Esophagus muscularis mucosa (tissue), 4 donors: ENCODE data around the gene NKTR. TPM values are rescaled to one million over a fixed set of nuclear protein-coding genes. Genes with fewer than 3 reads are reported as not detected.

ENCODE experiments used
- DNase-seq: peaks from one replicate; pipeline ENCODE4 v3.0.0-alpha.2; 2017; ENCODE audit errors: extremely low spot score
- H3K27ac ChIP-seq, 4 donors: fragments of 200-600 bp; sonication (generic); replicated peaks in 1 of 4; 1 replicate in 3 of 4; 2 replicates in 1 of 4; pipeline ENCODE4 v1.5.1; 2016 to 2019; ENCODE audit warnings: mild to moderate bottlenecking in 1 of 4
- H3K27me3 ChIP-seq, 4 donors: fragments of 200-600 bp; sonication (generic); one replicate each; pipeline versions ENCODE4 v1.5.1 to v1.6.0; 2016 to 2019
- H3K36me3 ChIP-seq, 4 donors: fragments of 200-600 bp; sonication (generic); one replicate each; pipeline ENCODE4 v1.5.1; 2016 to 2019
- H3K4me1 ChIP-seq, 4 donors: fragments of 200-600 bp; sonication (generic); one replicate each; pipeline ENCODE4 v1.5.1; 2016 to 2019
- H3K4me3 ChIP-seq, 4 donors: fragments of 200-600 bp; sonication (generic); 1 replicate in 2 of 4; 2 replicates in 2 of 4; pipeline ENCODE4 v1.5.1; 2016 to 2019; ENCODE audit warnings: mild to moderate bottlenecking in 4 of 4, moderate library complexity in 1 of 4
- H3K9me3 ChIP-seq, 4 donors: fragments of 200-600 bp; sonication (generic); 1 replicate in 3 of 4; 2 replicates in 1 of 4; pipeline ENCODE4 v1.5.1; 2016 to 2019
- CTCF ChIP-seq, 3 experiments: fragments of 200-600 bp in 2 of 3; fragments of 450-650 bp in 1 of 3; sonication (generic) in 2 of 3; IDR thresholded peaks; one replicate each; pipeline ENCODE4 v1.5.1; 2017 to 2019; ENCODE audit warnings: antibody characterized with exemption in 3 of 3, mild to moderate bottlenecking in 2 of 3, moderate library complexity in 1 of 3
- EP300 ChIP-seq: sonication (generic); formaldehyde crosslinking; IDR thresholded peaks from one replicate; pipeline ENCODE4 v1.6.1; 2017; ENCODE audit warnings: antibody characterized with exemption
- POLR2A ChIP-seq: fragments of 450-650 bp; IDR thresholded peaks from one replicate; pipeline ENCODE4 v1.6.1; 2017; ENCODE audit warnings: antibody characterized with exemption, moderate library complexity, mild to moderate bottlenecking, low read depth
- POLR2AphosphoS5 ChIP-seq, 2 donors: sonication (generic); formaldehyde crosslinking; IDR thresholded peaks; one replicate each; pipeline ENCODE4 v1.6.1; 2017; ENCODE audit warnings: antibody characterized with exemption in 2 of 2
- WGBS: methylation state at CpG from one replicate; pipeline ENCODE4 v1.1.5; 2018; 5-methylcytosine and 5-hydroxymethylcytosine counted together
- intact Hi-C: fragments of 100-400 bp; cut with DNase I; formaldehyde crosslinking; loops from one replicate; pipeline ENCODE4 v1.15.1; 2023
- total RNA-seq, 4 donors: library from RNA; depleted of rRNA; stranded (reverse); fragments of >200 nt; gene quantifications; one replicate each; pipeline versions ENCODE4 v1.1.0 to v1.2.1, GENCODE V29; 2016

NKTR gene
- total RNA-seq, 4 donors from 2014 or later, result 24.7 to 73.1 (median 36.0) TPM

DNA sequence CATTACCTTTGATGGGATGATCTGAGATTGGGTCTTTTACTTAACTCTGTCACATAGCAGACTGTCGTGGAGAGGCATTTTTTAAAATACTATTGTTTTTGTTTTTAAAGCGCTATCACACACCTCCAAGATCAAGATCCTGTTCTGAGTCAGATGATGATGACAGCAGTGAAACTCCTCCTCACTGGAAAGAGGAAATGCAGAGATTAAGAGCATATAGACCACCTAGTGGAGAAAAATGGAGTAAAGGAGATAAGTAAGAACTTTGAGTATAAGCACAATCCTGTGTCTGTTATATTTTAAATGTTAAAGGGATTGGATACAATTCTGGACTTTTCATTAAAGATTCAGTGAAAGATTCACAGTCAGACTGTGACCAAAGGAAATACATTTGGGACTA is 34.6 kb downstream of the NKTR start:
- Histone ChIP-seq H3K27ac (no peak overlapping the region), H3K36me3 (peaks cover 85 to 99% (median 98%) of the 10 kb centered on the region in 4 donors), H3K4me3 (no peak overlapping the region), H3K27me3 (no peaks in the 10 kb centered on the region), H3K9me3 (no peaks in the 10 kb centered on the region), H3K4me1 (peaks cover 0 to 14% (median 7%) of the 10 kb centered on the region in 4 donors)
- TF ChIP-seq CTCF (IDR thresholded peaks at IDR 0.05), result no peak
- TF ChIP-seq POLR2AphosphoS5 (IDR thresholded peaks at IDR 0.05), result no peak
- TF ChIP-seq EP300, result no peak
- TF ChIP-seq POLR2A, result no peak
- intact Hi-C loops, result no loop called here
- WGBS, result 89% methylated on average over 2 of the region's 2 CpGs
- no peak for DNase-seq

DNA sequence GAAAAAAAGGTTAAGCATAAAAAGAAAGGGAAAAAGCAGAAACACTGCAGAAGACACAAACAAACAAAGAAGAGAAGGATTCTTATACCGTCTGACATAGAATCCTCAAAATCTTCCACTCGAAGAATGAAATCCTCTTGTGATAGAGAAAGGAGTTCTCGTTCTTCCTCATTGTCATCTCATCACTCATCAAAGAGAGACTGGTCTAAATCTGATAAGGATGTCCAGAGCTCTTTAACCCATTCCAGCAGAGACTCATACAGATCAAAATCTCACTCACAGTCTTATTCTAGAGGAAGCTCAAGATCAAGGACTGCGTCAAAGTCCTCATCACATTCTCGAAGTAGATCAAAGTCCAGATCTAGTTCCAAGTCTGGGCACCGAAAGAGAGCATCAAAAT is 36.5 kb downstream of the NKTR start:
- TF ChIP-seq POLR2AphosphoS5 (IDR thresholded peaks at IDR 0.05), result no peak
- no peak for TF ChIP-seq POLR2A
- no peak for TF ChIP-seq EP300
- TF ChIP-seq CTCF (IDR thresholded peaks at IDR 0.05), result no peak
- H3K36me3 ChIP-seq, result peaks cover 77 to 100% (median 95%) of the 10 kb centered on the region in 4 donors
- DNase-seq, result no peak
- peaks cover 0 to 14% (median 2%) of the 10 kb centered on the region in 4 donors for H3K4me1 ChIP-seq
- WGBS, result 85% methylated on average over 6 of the region's 6 CpGs
- H3K4me3 ChIP-seq, result no peak overlapping the region
- H3K27ac ChIP-seq, result no peak overlapping the region
- intact Hi-C loops, result no loop called here
- no peaks in the 10 kb centered on the region for H3K27me3 ChIP-seq
- no peaks in the 10 kb centered on the region for H3K9me3 ChIP-seq

- peak overlapping the region in 2 of 4 donors; percentile 10 to 11 for H3K27ac ChIP-seq
- no peaks in the 10 kb centered on the region for H3K27me3 ChIP-seq
- TF ChIP-seq CTCF (IDR thresholded peaks at IDR 0.05), result no peak
- TF ChIP-seq POLR2A, result no peak
- TF ChIP-seq POLR2AphosphoS5 (IDR thresholded peaks at IDR 0.05), result no peak
- TF ChIP-seq EP300, result no peak
- 73% methylated on average over 6 of the region's 6 CpGs for WGBS
- peaks cover 76 to 100% (median 94%) of the 10 kb centered on the region in 4 donors for H3K36me3 ChIP-seq
- peaks cover 0 to 14% (median 0%) of the 10 kb centered on the region in 4 donors for H3K4me1 ChIP-seq
- H3K9me3 ChIP-seq, result no peaks in the 10 kb centered on the region
- no peak overlapping the region for H3K4me3 ChIP-seq
- intact Hi-C loops, result no loop called here
- no peak for DNase-seq
Observed at GRCh38 chr3:42638339-42638842, 37.9 kb downstream of the NKTR start.

DNA sequence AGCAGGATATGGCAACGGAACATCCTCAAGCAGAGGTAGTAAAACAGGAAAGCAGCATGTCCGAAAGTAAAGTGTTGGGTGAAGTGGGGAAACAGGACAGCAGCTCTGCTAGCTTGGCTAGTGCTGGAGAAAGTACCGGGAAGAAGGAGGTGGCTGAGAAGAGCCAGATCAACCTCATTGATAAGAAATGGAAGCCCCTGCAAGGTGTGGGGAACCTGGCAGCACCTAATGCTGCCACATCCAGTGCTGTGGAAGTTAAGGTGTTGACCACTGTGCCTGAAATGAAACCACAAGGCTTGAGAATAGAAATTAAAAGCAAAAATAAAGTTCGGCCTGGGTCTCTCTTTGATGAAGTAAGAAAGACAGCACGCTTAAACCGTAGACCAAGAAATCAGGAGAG is 38.7 kb downstream of the NKTR start:
- TF ChIP-seq EP300, result no peak
- TF ChIP-seq POLR2A, result no peak
- no peak for TF ChIP-seq CTCF (IDR thresholded peaks at IDR 0.05)
- no peak for TF ChIP-seq POLR2AphosphoS5 (IDR thresholded peaks at IDR 0.05)
- Histone ChIP-seq H3K36me3 (peaks cover 75 to 100% (median 94%) of the 10 kb centered on the region in 4 donors), H3K4me3 (no peak overlapping the region), H3K27ac (peak overlapping the region in 1 of 4 donors; percentile 36), H3K27me3 (no peaks in the 10 kb centered on the region), H3K4me1 (peaks cover 0 to 14% (median 0%) of the 10 kb centered on the region in 4 donors), H3K9me3 (no peaks in the 10 kb centered on the region)
- intact Hi-C loops, result no loop called here
- DNase-seq, result no peak
- WGBS, result 87% methylated on average over 6 of the region's 6 CpGs

GRCh38 chr3:42640129-42640528 is 39.6 kb downstream of the NKTR start:
- intact Hi-C loops, result no loop called here
- TF ChIP-seq POLR2A (no peak), POLR2AphosphoS5 (IDR thresholded peaks at IDR 0.05) (no peak), CTCF (IDR thresholded peaks at IDR 0.05) (no peak), EP300 (no peak)

More at GRCh38 chr3:42640129-42640528, 39.6 kb downstream of the NKTR start:
- Histone ChIP-seq H3K36me3 (peaks cover 72 to 100% (median 94%) of the 10 kb centered on the region in 4 donors), H3K9me3 (no peaks in the 10 kb centered on the region), H3K27me3 (no peaks in the 10 kb centered on the region), H3K27ac (no peak overlapping the region), H3K4me1 (peaks cover 0 to 14% (median 0%) of the 10 kb centered on the region in 4 donors), H3K4me3 (no peak overlapping the region)
- DNase-seq, result no peak
